PFSK-1 (cell line): ENCODE results near the gene PML.

Experiments used
- FOXP2 ChIP-seq: optimal IDR thresholded peaks from 2 replicates; pipeline ENCODE3; 2011; ENCODE audit warnings: borderline replicate concordance, control low read depth, inconsistent platforms; ENCODE audit not compliant: insufficient read depth; ENCODE audit errors: extremely low read length, extremely low read depth
- POLR2AphosphoS5 ChIP-seq: IDR thresholded peaks from 2 replicates; pipeline ENCODE4 v1.6.1; 2012; ENCODE audit warnings: low read depth, mild to moderate bottlenecking, control low read depth, low read length, moderate library complexity
- REST ChIP-seq, 2 experiments: IDR thresholded peaks; 2 replicates each; pipeline versions ENCODE4 v1.6.1 to v1.8.0; 2011 to 2012; ENCODE audit warnings: low read depth in 2 of 2, low read length in 2 of 2, control low read depth in 1 of 2, inconsistent platforms in 1 of 2, mild to moderate bottlenecking in 1 of 2, moderate library complexity in 1 of 2; ENCODE audit not compliant: insufficient read depth in 1 of 2
- SIN3A ChIP-seq: IDR thresholded peaks from 2 replicates; pipeline ENCODE4 v1.6.1; 2012; ENCODE audit warnings: mild to moderate bottlenecking, low read length, moderate library complexity, borderline replicate concordance; ENCODE audit not compliant: insufficient read depth
- TAF1 ChIP-seq: IDR thresholded peaks from 2 replicates; pipeline ENCODE4 v1.6.1; 2012; ENCODE audit warnings: low read length, control low read depth, borderline replicate concordance; ENCODE audit not compliant: insufficient read depth

The PML gene

DNA sequence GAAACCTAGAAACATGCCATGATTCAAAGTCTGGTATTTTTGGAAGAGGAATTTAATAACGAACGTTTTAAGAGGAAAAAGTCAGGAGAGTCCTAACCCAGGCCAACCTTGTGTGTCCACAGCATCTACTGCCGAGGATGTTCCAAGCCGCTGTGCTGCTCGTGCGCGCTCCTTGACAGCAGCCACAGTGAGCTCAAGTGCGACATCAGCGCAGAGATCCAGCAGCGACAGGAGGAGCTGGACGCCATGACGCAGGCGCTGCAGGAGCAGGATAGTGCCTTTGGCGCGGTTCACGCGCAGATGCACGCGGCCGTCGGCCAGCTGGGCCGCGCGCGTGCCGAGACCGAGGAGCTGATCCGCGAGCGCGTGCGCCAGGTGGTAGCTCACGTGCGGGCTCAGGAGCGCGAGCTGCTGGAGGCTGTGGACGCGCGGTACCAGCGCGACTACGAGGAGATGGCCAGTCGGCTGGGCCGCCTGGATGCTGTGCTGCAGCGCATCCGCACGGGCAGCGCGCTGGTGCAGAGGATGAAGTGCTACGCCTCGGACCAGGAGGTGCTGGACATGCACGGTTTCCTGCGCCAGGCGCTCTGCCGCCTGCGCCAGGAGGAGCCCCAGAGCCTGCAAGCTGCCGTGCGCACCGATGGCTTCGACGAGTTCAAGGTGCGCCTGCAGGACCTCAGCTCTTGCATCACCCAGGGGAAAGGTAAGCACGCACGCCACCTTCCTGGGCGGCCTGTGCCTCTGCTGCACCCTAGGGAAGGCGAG is 28.4 kb downstream of the PML start:
- TF ChIP-seq TAF1: no peak
- no peak for TF ChIP-seq FOXP2
- no peak for TF ChIP-seq REST (IDR thresholded peaks at IDR 0.05; ENCODE audit: insufficient read depth in 1 of 2, low read depth in 2 of 2, low read length in 2 of 2)
- no peak for TF ChIP-seq POLR2AphosphoS5

DNA sequence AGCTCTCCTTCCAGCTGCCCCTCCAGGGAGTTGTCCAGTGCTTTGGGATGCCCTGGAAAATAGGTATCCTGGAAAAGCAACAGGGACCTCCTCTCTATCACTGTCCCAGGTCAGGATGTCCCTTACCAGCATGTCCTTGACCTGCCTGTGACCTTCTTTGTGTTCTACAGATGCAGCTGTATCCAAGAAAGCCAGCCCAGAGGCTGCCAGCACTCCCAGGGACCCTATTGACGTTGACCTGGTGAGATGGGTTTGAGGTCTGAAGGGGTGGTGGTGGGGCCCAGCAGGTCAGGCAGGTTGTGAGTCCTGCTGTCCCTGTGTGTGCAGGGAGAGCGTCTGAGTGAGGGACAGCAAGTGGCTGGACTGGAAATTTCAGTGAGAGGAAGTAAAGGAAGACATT is 30.2 kb downstream of the PML start:
- TF ChIP-seq SIN3A: no peak
- no peak for TF ChIP-seq REST (IDR thresholded peaks at IDR 0.05; ENCODE audit: insufficient read depth in 1 of 2, low read depth in 2 of 2, low read length in 2 of 2)
- no peak for TF ChIP-seq POLR2AphosphoS5
- no peak for TF ChIP-seq TAF1
- TF ChIP-seq FOXP2: no peak

DNA sequence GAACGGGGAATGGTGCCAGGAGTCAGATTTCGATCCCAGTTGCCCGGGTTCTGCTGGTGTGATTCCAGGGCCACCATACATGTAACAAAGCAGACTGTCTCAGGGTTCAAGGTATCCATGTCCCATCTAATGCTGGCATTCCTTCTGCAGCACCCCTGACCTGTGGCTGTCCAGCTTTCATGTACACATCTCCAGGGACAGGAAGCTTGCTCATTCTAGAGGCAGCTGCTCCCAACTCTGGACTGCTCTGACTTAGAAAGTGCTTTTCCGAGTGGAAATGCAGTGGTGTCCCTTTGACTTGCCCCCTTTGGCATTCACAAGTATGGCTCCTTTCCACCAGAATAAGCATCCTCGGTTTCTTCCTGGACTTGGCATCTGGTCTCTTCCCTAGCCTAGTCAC is 30.9 kb downstream of the PML start:
- no peak for TF ChIP-seq TAF1
- TF ChIP-seq REST (IDR thresholded peaks at IDR 0.05; ENCODE audit: insufficient read depth in 1 of 2, low read depth in 2 of 2, low read length in 2 of 2): no peak
- TF ChIP-seq SIN3A: no peak
- TF ChIP-seq POLR2AphosphoS5: no peak
- TF ChIP-seq FOXP2: no peak

GRCh38 chr15:74027688-74028087 is 33.2 kb downstream of the PML start:
- no peak for TF ChIP-seq FOXP2
- no peak for TF ChIP-seq SIN3A
- TF ChIP-seq POLR2AphosphoS5: no peak
- no peak for TF ChIP-seq REST (IDR thresholded peaks at IDR 0.05; ENCODE audit: insufficient read depth in 1 of 2, low read depth in 2 of 2, low read length in 2 of 2)
- no peak for TF ChIP-seq TAF1

GRCh38 chr15:74028646-74029045 is 34.1 kb downstream of the PML start:
- TF ChIP-seq FOXP2: no peak
- TF ChIP-seq POLR2AphosphoS5: no peak
- TF ChIP-seq REST (IDR thresholded peaks at IDR 0.05; ENCODE audit: insufficient read depth in 1 of 2, low read depth in 2 of 2, low read length in 2 of 2): no peak
- no peak for TF ChIP-seq TAF1
- no peak for TF ChIP-seq SIN3A
